Left ventricle myocardium superior (tissue), 1 donor: ENCODE results near the gene UMPS. TPM values are rescaled to one million over a fixed set of nuclear protein-coding genes. Genes with fewer than 3 reads are reported as not detected.
A peak's percentile ranks its signal among the peaks of the same experiment; 100 is the strongest.

Experiments
- ATAC-seq: fragments of 200-7000 bp; cut with Tn5 transposase; one replicate; pipeline ENCODE4 v1.9.1; 2020; ENCODE audit warnings: mild to moderate bottlenecking, moderate library complexity
- DNase-seq: peaks from one replicate; pipeline ENCODE4 v3.0.0-alpha.2; 2020
- intact Hi-C: fragments of 100-400 bp; cut with micrococcal nuclease; formaldehyde crosslinking; loops from one replicate; pipeline ENCODE4 v1.11.0; 2022
- long read RNA-seq: library from polyadenylated mRNA; unstranded; transcript quantifications from one replicate; pipeline ENCODE4 v2.0.0, GENCODE V29; 2021
- total RNA-seq: library from RNA; stranded (reverse); fragmentation: NEBNext Ultra II Directional; extraction: Animal tissue kit (Norgen Biotek cat#: 25700); gene quantifications from one replicate; pipeline ENCODE4 v1.2.1, GENCODE V29; 2021
- donor health status: DM: no; HTN: yes; CAD: no; lungs with severe emphysema.

UMPS gene
- 7.1 TPM for total RNA-seq
- long read RNA-seq, full-length matches to known transcripts, result 6 of 9 reads
- long read RNA-seq, partial matches to known transcripts, result 1 of 9 reads
- long read RNA-seq, other reads (novel, unspliced or antisense), result 2 of 9 reads

GRCh38 chr3:124730129-124730940 lies at the start of gene UMPS:
UMPS (plus strand) TSS chr3:124730452; CDS start chr3:124730472, 20 bp downstream.
- ATAC-seq, result peak; percentile 99
- DNase-seq, result peak; percentile 94
- intact Hi-C loops, result no loop called here

GRCh38 chr3:124680521-124680920 lies 49.7 kb upstream of the UMPS start:
- DNase-seq (no peak), ATAC-seq (peak; percentile 27)
- intact Hi-C loops, result no loop called here

GRCh38 chr3:124682263-124682662 lies 48.0 kb upstream of the UMPS start:
- intact Hi-C loops, result no loop called here
- ATAC-seq, result no peak
- no peak for DNase-seq

- no peak for DNase-seq
- intact Hi-C loops, result no loop called here
- ATAC-seq, result no peak
Measured at GRCh38 chr3:124684459-124684858, 45.8 kb upstream of the UMPS start.

GRCh38 chr3:124685067-124685466 lies 45.2 kb upstream of the UMPS start:
- no peak for DNase-seq
- ATAC-seq, result no peak
- intact Hi-C loops, result no loop called here

GRCh38 chr3:124685481-124685880 lies 44.8 kb upstream of the UMPS start:
- intact Hi-C loops, result no loop called here
- no peak for DNase-seq
- ATAC-seq, result no peak

GRCh38 chr3:124686028-124686670 lies 44.1 kb upstream of the UMPS start:
- intact Hi-C loops, result no loop called here
- DNase-seq, result no peak
- ATAC-seq, result no peak

- DNase-seq, result peak; percentile 76
- intact Hi-C loops, result loop anchor here (2.0 kb wide), 1 partner anchor 124 kb away; no protein-coding TSS in a partner anchor
- ATAC-seq, result peak; percentile 85
Measured at GRCh38 chr3:124688581-124689454, 41.4 kb upstream of the UMPS start.

GRCh38 chr3:124691599-124691998 lies 38.7 kb upstream of the UMPS start:
- DNase-seq (no peak), ATAC-seq (no peak)
- intact Hi-C loops, result no loop called here

GRCh38 chr3:124694486-124694885 lies 35.8 kb upstream of the UMPS start:
- intact Hi-C loops, result no loop called here
- no peak for DNase-seq

GRCh38 chr3:124695369-124695768 lies 34.9 kb upstream of the UMPS start:
- ATAC-seq, result no peak
- intact Hi-C loops, result no loop called here
- DNase-seq, result no peak

More at GRCh38 chr3:124694486-124694885, 35.8 kb upstream of the UMPS start:
- ATAC-seq, result no peak

- DNase-seq, result no peak
- ATAC-seq, result no peak
- intact Hi-C loops, result no loop called here
Measured at GRCh38 chr3:124696006-124696405, 34.2 kb upstream of the UMPS start.

GRCh38 chr3:124697302-124697701 lies 33.0 kb upstream of the UMPS start:
- DNase-seq (no peak), ATAC-seq (no peak)
- intact Hi-C loops, result no loop called here

- intact Hi-C loops, result no loop called here
- DNase-seq (no peak), ATAC-seq (no peak)
Measured at GRCh38 chr3:124698030-124698770, 32.1 kb upstream of the UMPS start.

GRCh38 chr3:124699051-124699450 lies 31.2 kb upstream of the UMPS start:
- no peak for DNase-seq
- ATAC-seq, result no peak
- intact Hi-C loops, result no loop called here

GRCh38 chr3:124699686-124700396 lies 30.4 kb upstream of the UMPS start:
- DNase-seq (peak; percentile 34), ATAC-seq (peak; percentile 92)
- intact Hi-C loops, result no loop called here

GRCh38 chr3:124700880-124701684 lies 29.2 kb upstream of the UMPS start:
- ATAC-seq, result peak; percentile 58
- DNase-seq, result no peak
- intact Hi-C loops, result no loop called here
